IMR-90 (cell line): ENCODE measurements around the gene DEFB124. TPM values are rescaled to one million over a fixed set of nuclear protein-coding genes. Genes with fewer than 3 reads are reported as not detected.

Source experiments
- ATAC-seq: fragments of 200-7000 bp; cut with Tn5 transposase; 2 replicates; pipeline ENCODE4 v1.9.1; 2020; ENCODE audit warnings: low read depth, mild to moderate bottlenecking, moderate library complexity
- BruUV-seq: library from RNA; stranded (reverse); fragments of 400-500 nt; replicated peaks from 2 replicates; lab custom pipeline; 2021; lab: Mats Ljungman, UMichigan
- CTCF ChIA-PET: fragments of 300-600 bp; formaldehyde crosslinking; extraction: SDS; loops from one replicate; lab custom pipeline; 2021; ENCODE audit warnings: antibody characterized with exemption; lab: Yijun Ruan, JAX
- POLR2A ChIA-PET: fragments of 300-600 bp; sonication (Branson Sonifier 250); formaldehyde crosslinking; loops from one replicate; lab custom pipeline; 2022; ENCODE audit warnings: antibody characterized with exemption; ENCODE audit not compliant: unreplicated experiment; lab: Charles Lee
- DNase-seq: peaks from one replicate; pipeline ENCODE4 v3.0.0; 2013
- H2AFZ ChIP-seq: replicated peaks from 2 replicates; pipeline ENCODE3; 2013; ENCODE audit warnings: low read length, mild to moderate bottlenecking; ENCODE audit not compliant: poor library complexity
- H2AK5ac ChIP-seq: 2 replicates; pipeline ENCODE4 v1.6.1; 2013; ENCODE audit warnings: low read depth, low read length, inconsistent platforms
- H2AK9ac ChIP-seq: replicated peaks from 2 replicates; pipeline ENCODE3; 2013; ENCODE audit warnings: mild to moderate bottlenecking, low read depth, low read length, moderate library complexity; ENCODE audit not compliant: poor library complexity
- H2BK120ac ChIP-seq: 2 replicates; pipeline ENCODE4 v1.6.1; 2013; ENCODE audit warnings: low read depth, low read length, inconsistent platforms
- H2BK15ac ChIP-seq: 3 replicates; pipeline ENCODE4 v1.6.1; 2013; ENCODE audit warnings: low read depth, low read length, inconsistent platforms
- H2BK20ac ChIP-seq: 2 replicates; pipeline ENCODE4 v1.6.1; 2013; ENCODE audit warnings: low read depth, mild to moderate bottlenecking, inconsistent platforms, low read length, moderate library complexity
- H2BK5ac ChIP-seq: 2 replicates; pipeline ENCODE4 v1.6.1; 2013; ENCODE audit warnings: mild to moderate bottlenecking, low read depth, low read length, inconsistent platforms; ENCODE audit not compliant: poor library complexity, severe bottlenecking
- H3K14ac ChIP-seq: replicated peaks from 2 replicates; pipeline ENCODE4 v1.6.1; 2013; ENCODE audit warnings: low read depth, low read length, inconsistent platforms
- H3K18ac ChIP-seq: 2 replicates; pipeline ENCODE4 v1.6.1; 2013; ENCODE audit warnings: low read depth, low read length, control low read depth
- H3K23ac ChIP-seq: 2 replicates; pipeline ENCODE4 v1.6.1; 2013; ENCODE audit warnings: low read depth, low read length, inconsistent platforms
- H3K27ac ChIP-seq: 2 replicates; pipeline ENCODE4 v1.5.1; 2013; ENCODE audit warnings: mild to moderate bottlenecking, control low read depth, low read length; ENCODE audit not compliant: insufficient read depth
- H3K27me3 ChIP-seq: 2 replicates; pipeline ENCODE4 v1.6.1; 2013; ENCODE audit warnings: low read length; ENCODE audit not compliant: control insufficient read depth, insufficient read depth
- H3K36me3 ChIP-seq: 2 replicates; pipeline ENCODE4 v1.6.1; 2013; ENCODE audit warnings: low read length, mixed read lengths; ENCODE audit not compliant: control insufficient read depth, insufficient read depth
- H3K4ac ChIP-seq: 2 replicates; pipeline ENCODE4 v1.6.1; 2013; ENCODE audit warnings: low read depth, low read length, inconsistent platforms
- H3K4me1 ChIP-seq: 2 replicates; pipeline ENCODE4 v1.6.1; 2013; ENCODE audit warnings: low read length, mixed read lengths; ENCODE audit not compliant: control insufficient read depth, insufficient read depth
- H3K4me2 ChIP-seq: 2 replicates; pipeline ENCODE4 v1.6.1; 2013; ENCODE audit warnings: low read depth, mild to moderate bottlenecking, control low read depth, low read length, moderate library complexity
- H3K4me3 ChIP-seq: 2 replicates; pipeline ENCODE4 v1.5.1; 2013; ENCODE audit warnings: low read depth, mild to moderate bottlenecking, control low read depth, low read length, moderate library complexity; ENCODE audit not compliant: insufficient read depth
- H3K56ac ChIP-seq: 2 replicates; pipeline ENCODE4 v1.6.1; 2013; ENCODE audit warnings: low read length, inconsistent platforms; ENCODE audit not compliant: insufficient read depth; ENCODE audit errors: extremely low read depth
- H3K79me1 ChIP-seq, 2 experiments: 2 replicates each; pipeline ENCODE4 v1.6.1; 2013; ENCODE audit warnings: low read length in 2 of 2, inconsistent platforms in 1 of 2, low read depth in 1 of 2
- H3K9ac ChIP-seq: 2 replicates; pipeline ENCODE4 v1.6.1; 2013; ENCODE audit warnings: low read depth, low read length, control low read depth
- H3K9me1 ChIP-seq: 2 replicates; pipeline ENCODE4 v1.6.1; 2013; ENCODE audit warnings: low read length, inconsistent platforms; ENCODE audit not compliant: insufficient read depth
- H3K9me3 ChIP-seq: 2 replicates; pipeline ENCODE4 v1.6.1; 2013; ENCODE audit warnings: low read length; ENCODE audit not compliant: control insufficient read depth, insufficient read depth
- H4K20me1 ChIP-seq: 2 replicates; pipeline ENCODE4 v1.6.1; 2013; ENCODE audit warnings: low read length, inconsistent platforms; ENCODE audit not compliant: insufficient read depth
- H4K5ac ChIP-seq: 2 replicates; pipeline ENCODE4 v1.6.1; 2013; ENCODE audit warnings: mild to moderate bottlenecking, low read depth, low read length, control low read depth
- H4K8ac ChIP-seq, 2 experiments: 2 replicates each; pipeline ENCODE4 v1.6.1; 2013; ENCODE audit warnings: low read depth in 2 of 2, low read length in 2 of 2, control low read depth in 1 of 2, inconsistent platforms in 1 of 2
- H4K91ac ChIP-seq: 2 replicates; pipeline ENCODE4 v1.6.1; 2013; ENCODE audit warnings: low read depth, low read length, inconsistent platforms; ENCODE audit not compliant: insufficient read depth
- BHLHE40 ChIP-seq: fragments of 150-350 bp; IDR thresholded peaks from 2 replicates; pipeline ENCODE4 v1.6.1; 2016; ENCODE audit warnings: mild to moderate bottlenecking, low read depth, low read length
- CEBPB ChIP-seq: IDR thresholded peaks from 2 replicates; pipeline ENCODE4 v1.6.1; 2012; ENCODE audit warnings: low read depth, low read length, improper control_type of control experiment
- CHD1 ChIP-seq: IDR thresholded peaks from 2 replicates; pipeline ENCODE4 v1.6.1; 2012; ENCODE audit warnings: low read depth, low read length, improper control_type of control experiment
- CTCF ChIP-seq: conservative IDR thresholded peaks from 2 replicates; pipeline ENCODE4 v1.5.1; 2012; ENCODE audit warnings: mild to moderate bottlenecking, low read depth, low read length, improper control_type of control experiment
- ELK1 ChIP-seq: fragments of 150-350 bp; IDR thresholded peaks from 2 replicates; pipeline ENCODE4 v1.6.1; 2016; ENCODE audit warnings: low read depth, mild to moderate bottlenecking, low read length, moderate library complexity, borderline replicate concordance
- MAFK ChIP-seq: IDR thresholded peaks from 2 replicates; pipeline ENCODE4 v1.6.1; 2012; ENCODE audit warnings: low read depth, low read length, improper control_type of control experiment
- MAZ ChIP-seq: IDR thresholded peaks from 2 replicates; pipeline ENCODE4 v1.6.1; 2012; ENCODE audit warnings: low read depth, mild to moderate bottlenecking, low read length, improper control_type of control experiment, moderate library complexity, borderline replicate concordance
- MXI1 ChIP-seq: IDR thresholded peaks from 2 replicates; pipeline ENCODE4 v1.6.1; 2012; ENCODE audit warnings: low read depth, mild to moderate bottlenecking, low read length, moderate library complexity, borderline replicate concordance
- NFE2L2 ChIP-seq: fragments of 150-350 bp; IDR thresholded peaks from 2 replicates; pipeline ENCODE4 v1.6.1; 2016; ENCODE audit warnings: low read depth, mild to moderate bottlenecking, low read length
- POLR2A ChIP-seq: IDR thresholded peaks from 2 replicates; pipeline ENCODE4 v1.6.1; 2012; ENCODE audit warnings: mild to moderate bottlenecking, low read depth, low read length
- RAD21 ChIP-seq: IDR thresholded peaks from 2 replicates; pipeline ENCODE4 v1.6.1; 2012; ENCODE audit warnings: low read length, improper control_type of control experiment
- RCOR1 ChIP-seq: IDR thresholded peaks from 2 replicates; pipeline ENCODE4 v1.6.1; 2012; ENCODE audit warnings: mild to moderate bottlenecking, low read length, improper control_type of control experiment; ENCODE audit not compliant: insufficient replicate concordance
- RFX5 ChIP-seq: IDR thresholded peaks from 2 replicates; pipeline ENCODE4 v1.8.0; 2012; ENCODE audit warnings: low read depth, mild to moderate bottlenecking, low read length, moderate library complexity
- SMC3 ChIP-seq: fragments of 150-350 bp; IDR thresholded peaks from 2 replicates; pipeline ENCODE4 v1.6.1; 2016; ENCODE audit warnings: low read depth, mild to moderate bottlenecking, antibody characterized with exemption, low read length, moderate library complexity
- USF2 ChIP-seq: fragments of 150-350 bp; IDR thresholded peaks from 2 replicates; pipeline ENCODE4 v1.6.1; 2017; ENCODE audit warnings: mild to moderate bottlenecking, antibody characterized with exemption, low read length, low read depth
- WGBS, 2 experiments: methylation state at CpG; one replicate each; pipeline versions ENCODE4 v1.1.5 to v1.1.7; 2013; ENCODE audit warnings: missing lambda C conversion rate in 2 of 2; ENCODE audit not compliant: insufficient read length in 1 of 2; ENCODE audit errors: extremely low coverage in 2 of 2; 5-methylcytosine and 5-hydroxymethylcytosine counted together
- dilution Hi-C: fragments of 300-500 bp; cut with HindIII; formaldehyde crosslinking; loops from one replicate; pipeline ENCODE4 v1.14.3; 2018; ENCODE audit warnings: low sequenced_read_pairs; ENCODE audit not compliant: unreplicated experiment
- in situ Hi-C: fragments of 300-500 bp; cut with MboI; formaldehyde crosslinking; loops from 3 replicates; pipeline ENCODE4 v1.14.3; 2019; ENCODE audit warnings: low sequenced_read_pairs, inconsistent platforms, mixed read lengths
- intact Hi-C: fragments of 100-400 bp; cut with micrococcal nuclease; formaldehyde crosslinking; loops from 2 replicates; pipeline ENCODE4 v1.10.0; 2022
- polyA plus RNA-seq, 3 experiments: library from polyadenylated mRNA; depleted of rRNA; stranded (reverse); fragments of >200 nt; gene quantifications; 2 replicates each; pipeline ENCODE4 v1.2.3, GENCODE V29; 2012; ENCODE audit warnings: low replicate concordance in 1 of 3
- total RNA-seq: library from RNA; depleted of rRNA; stranded (reverse); fragments of >200 nt; gene quantifications from 2 replicates; pipeline ENCODE4 v1.2.3, GENCODE V29; 2012

The DEFB124 gene
- total and polyA plus RNA-seq, 2 of the 4 experiments (the other 2 are of a cell fraction) = not detected

GRCh38 chr20:31415653-31416052, 59.3 kb downstream of the DEFB124 start:
- intact Hi-C loops = no loop called here
- Histone ChIP-seq H3K56ac (no peak overlapping the region), H2AK9ac (no peak overlapping the region), H3K79me1 (no peaks in the 10 kb centered on the region), H3K27me3 (no peaks in the 10 kb centered on the region), H3K4ac (no peak overlapping the region), H3K4me1 (no peaks in the 10 kb centered on the region), H3K4me2 (no peak overlapping the region), H4K8ac (no peak overlapping the region), H3K9me3 (no peaks in the 10 kb centered on the region), H3K4me3 (no peak overlapping the region), H2BK20ac (no peak overlapping the region), H3K18ac (no peak overlapping the region), H2AFZ (no peak overlapping the region), H2BK5ac (no peak overlapping the region), H3K27ac (no peak overlapping the region), H3K9ac (no peak overlapping the region), H2BK120ac (no peak overlapping the region), H3K23ac (no peak overlapping the region), H3K36me3 (no peaks in the 10 kb centered on the region), H4K5ac (no peak overlapping the region), H4K91ac (no peak overlapping the region), H4K20me1 (no peaks in the 10 kb centered on the region), H3K9me1 (no peaks in the 10 kb centered on the region), H3K14ac (no peak overlapping the region), H2BK15ac (no peak overlapping the region), H2AK5ac (no peak overlapping the region)
- dilution Hi-C loops = no loop called here
- DNase-seq (no peak), ATAC-seq (no peak)
- CTCF ChIA-PET = no interaction called here
- POLR2A ChIA-PET = no interaction called here
- TF ChIP-seq CHD1 (no peak), RAD21 (no peak), MAZ (no peak), ELK1 (no peak), MAFK (no peak), CTCF (no peak), NFE2L2 (no peak), MXI1 (no peak), CEBPB (no peak), RCOR1 (no peak), POLR2A (no peak), SMC3 (no peak), USF2 (no peak), BHLHE40 (no peak), RFX5 (no peak)
- in situ Hi-C loops = no loop called here
- BruUV-seq = no TSS peak
- WGBS, 2 experiments = no CpG with 5 or more reads among the region's 2 CpGs
